ENCODE results near the gene RCAN2. TPM values are rescaled to one million over a fixed set of nuclear protein-coding genes. Genes with fewer than 3 reads are reported as not detected.
"Not testable (repeated sequence)": the region's sequence is repeated elsewhere in the genome, so short reads cannot be mapped to it uniquely, and the experiment has no call there.

RCAN2 gene
- total RNA-seq, 1 donor from 2014 or later = 9.0 TPM

GRCh38 chr6:46393161-46393939 lies 97.9 kb downstream of the RCAN2 start:
- Histone ChIP-seq H3K4me3 (no peak overlapping the region), H3K9me3 (no peaks in the 10 kb centered on the region), H3K36me3 (no peaks in the 10 kb centered on the region), H3K4me1 (no peaks in the 10 kb centered on the region), H3K27ac (no peak overlapping the region), H3K27me3 (ENCODE audit: low read depth) (no peaks in the 10 kb centered on the region)
- DNase-seq (no peak), ATAC-seq (no peak)
- TF ChIP-seq CTCF (IDR thresholded peaks at IDR 0.05) = no peak
- intact Hi-C loops (cut with DNase I) = no loop called here

GRCh38 chr6:46392294-46392693 lies 99.0 kb downstream of the RCAN2 start:
- TF ChIP-seq CTCF (IDR thresholded peaks at IDR 0.05) = no peak
- ATAC-seq = no peak
- H3K4me1 ChIP-seq = no peaks in the 10 kb centered on the region
- H3K36me3 ChIP-seq = no peaks in the 10 kb centered on the region
- no peak overlapping the region for H3K4me3 ChIP-seq
- intact Hi-C loops (cut with DNase I) = no loop called here
- H3K9me3 ChIP-seq = no peaks in the 10 kb centered on the region
- no peaks in the 10 kb centered on the region for H3K27me3 ChIP-seq (ENCODE audit: low read depth)
- no peak for DNase-seq
- H3K27ac ChIP-seq = no peak overlapping the region

- DNase-seq (no peak), ATAC-seq (no peak)
- Histone ChIP-seq H3K4me3 (no peak overlapping the region), H3K9me3 (no peaks in the 10 kb centered on the region), H3K36me3 (no peaks in the 10 kb centered on the region), H3K27me3 (ENCODE audit: low read depth) (no peaks in the 10 kb centered on the region), H3K4me1 (no peaks in the 10 kb centered on the region), H3K27ac (no peak overlapping the region)
- intact Hi-C loops (cut with DNase I) = no loop called here
- no peak for TF ChIP-seq CTCF (IDR thresholded peaks at IDR 0.05)
These were observed 100.9 kb downstream of the RCAN2 start for GRCh38 chr6:46390153-46390876.

- H3K27me3 ChIP-seq (ENCODE audit: low read depth); H3K9me3 ChIP-seq; intact Hi-C loops (cut with DNase I); ATAC-seq; H3K36me3 ChIP-seq; H3K27ac ChIP-seq; H3K4me3 ChIP-seq; DNase-seq; H3K4me1 ChIP-seq: not testable (repeated sequence)
These were observed 103.5 kb downstream of the RCAN2 start for GRCh38 chr6:46387728-46388127.

GRCh38 chr6:46381579-46381978 lies 109.7 kb downstream of the RCAN2 start:
- Histone ChIP-seq H3K27me3 (ENCODE audit: low read depth) (no peaks in the 10 kb centered on the region), H3K9me3 (no peaks in the 10 kb centered on the region), H3K27ac (no peak overlapping the region), H3K36me3 (no peaks in the 10 kb centered on the region), H3K4me1 (peaks cover 18% of the 10 kb centered on the region), H3K4me3 (no peak overlapping the region)
- intact Hi-C loops (cut with DNase I) = no loop called here
- TF ChIP-seq CTCF (IDR thresholded peaks at IDR 0.05) = no peak
- DNase-seq (no peak), ATAC-seq (no peak)

GRCh38 chr6:46381057-46381456 lies 110.2 kb downstream of the RCAN2 start:
- Histone ChIP-seq H3K27me3 (ENCODE audit: low read depth) (no peaks in the 10 kb centered on the region), H3K4me3 (no peak overlapping the region), H3K27ac (no peak overlapping the region), H3K36me3 (no peaks in the 10 kb centered on the region), H3K9me3 (no peaks in the 10 kb centered on the region), H3K4me1 (peaks cover 18% of the 10 kb centered on the region)
- no peak for DNase-seq
- ATAC-seq = no peak
- no peak for TF ChIP-seq CTCF (IDR thresholded peaks at IDR 0.05)
- intact Hi-C loops (cut with DNase I) = no loop called here
